Right lung (tissue), 5 donors: ENCODE results near the gene IL3. TPM values are rescaled to one million over a fixed set of nuclear protein-coding genes. Genes with fewer than 3 reads are reported as not detected.
"Not testable (repeated sequence)": the region's sequence is repeated elsewhere in the genome, so short reads cannot be mapped to it uniquely, and the experiment has no call there.

Experiments used
- DNase-seq, 2 donors: peaks; one replicate each; pipeline ENCODE4 v3.0.0-alpha.2; 2013
- polyA plus RNA-seq, 5 donors: library from polyadenylated mRNA; unstranded; fragments of 120-200 nt; gene quantifications; one replicate each; pipeline versions ENCODE4 v1.2.1 to v1.2.3, GENCODE V29; 2013; ENCODE audit warnings: inconsistent platforms in 1 of 5, low replicate concordance in 1 of 5; ENCODE audit not compliant: insufficient read length in 5 of 5, insufficient read depth in 1 of 5

The IL3 gene
- polyA plus RNA-seq, 5 donors, result not detected

- no peak for DNase-seq
Measured at GRCh38 chr5:132094393-132095076, 34.1 kb downstream of the IL3 start.

GRCh38 chr5:132095077-132095410, 34.6 kb downstream of the IL3 start:
- no peak for DNase-seq

DNA sequence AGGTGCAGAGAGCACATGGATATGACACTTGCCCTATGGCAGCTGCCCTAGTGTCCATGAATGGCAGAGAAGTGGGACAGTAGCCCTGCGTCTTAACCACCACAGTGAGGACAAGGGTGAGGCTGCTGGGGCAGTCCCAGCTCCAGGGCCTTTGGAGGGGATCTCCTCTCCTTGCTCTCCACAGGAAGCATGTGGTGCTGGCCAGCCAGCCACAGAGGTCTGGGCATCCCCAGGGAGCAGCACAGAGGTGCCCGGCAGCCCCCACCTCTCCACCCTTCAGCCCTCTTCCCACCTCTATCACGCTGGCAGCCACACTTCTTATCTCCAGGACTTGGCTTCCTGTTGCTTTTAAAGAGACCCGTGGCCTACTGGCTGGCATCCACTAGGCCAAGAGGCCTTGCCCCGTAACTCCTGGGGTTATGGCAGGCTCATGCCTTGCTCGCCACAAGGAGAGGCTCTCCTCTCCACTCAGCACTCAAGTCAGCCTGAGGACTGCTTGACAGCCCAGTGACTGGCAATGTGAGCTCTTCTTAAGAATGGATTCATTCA, 35.0 kb downstream of the IL3 start:
- DNase-seq, result no peak

DNA sequence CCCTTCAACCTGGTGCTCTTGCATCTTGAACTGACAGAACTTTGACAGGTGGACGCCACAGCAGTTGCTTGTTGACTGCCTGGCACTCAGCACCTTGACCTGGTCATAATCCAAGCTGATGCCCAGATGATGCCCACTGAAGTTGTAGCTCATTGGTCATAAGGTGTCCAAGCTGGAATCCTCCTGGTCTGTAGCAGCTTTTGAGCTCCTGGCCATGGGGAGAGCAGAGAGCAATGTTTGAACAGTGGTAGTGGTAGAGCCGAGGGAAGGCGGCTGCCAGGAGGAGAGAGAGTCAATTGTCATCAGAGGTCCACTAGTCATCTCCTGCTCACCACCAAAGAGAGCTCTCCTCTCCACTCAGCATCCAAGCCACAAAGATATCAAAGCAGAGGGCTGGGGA, 36.4 kb downstream of the IL3 start:
- DNase-seq, result no peak

GRCh38 chr5:132098151-132098594, 37.7 kb downstream of the IL3 start:
- no peak for DNase-seq

DNA sequence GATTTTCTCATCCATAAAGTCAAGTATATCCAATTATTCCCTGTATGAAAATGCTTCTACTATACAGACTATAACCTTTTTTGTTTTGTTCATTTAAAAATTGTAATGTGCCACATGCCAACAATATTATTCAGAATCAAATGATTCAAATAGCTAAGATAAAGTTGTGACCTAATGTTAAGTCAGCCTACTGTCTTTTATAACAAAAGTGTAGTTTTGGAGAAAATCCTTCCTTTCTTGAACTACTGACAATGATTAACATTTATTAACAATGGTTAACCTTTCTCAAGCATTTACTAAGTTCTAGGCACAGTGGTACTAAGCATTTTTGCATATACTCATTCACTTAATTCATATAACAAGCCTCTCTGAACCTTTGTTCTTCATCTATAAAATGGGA, 38.2 kb downstream of the IL3 start:
- no peak for DNase-seq

DNA sequence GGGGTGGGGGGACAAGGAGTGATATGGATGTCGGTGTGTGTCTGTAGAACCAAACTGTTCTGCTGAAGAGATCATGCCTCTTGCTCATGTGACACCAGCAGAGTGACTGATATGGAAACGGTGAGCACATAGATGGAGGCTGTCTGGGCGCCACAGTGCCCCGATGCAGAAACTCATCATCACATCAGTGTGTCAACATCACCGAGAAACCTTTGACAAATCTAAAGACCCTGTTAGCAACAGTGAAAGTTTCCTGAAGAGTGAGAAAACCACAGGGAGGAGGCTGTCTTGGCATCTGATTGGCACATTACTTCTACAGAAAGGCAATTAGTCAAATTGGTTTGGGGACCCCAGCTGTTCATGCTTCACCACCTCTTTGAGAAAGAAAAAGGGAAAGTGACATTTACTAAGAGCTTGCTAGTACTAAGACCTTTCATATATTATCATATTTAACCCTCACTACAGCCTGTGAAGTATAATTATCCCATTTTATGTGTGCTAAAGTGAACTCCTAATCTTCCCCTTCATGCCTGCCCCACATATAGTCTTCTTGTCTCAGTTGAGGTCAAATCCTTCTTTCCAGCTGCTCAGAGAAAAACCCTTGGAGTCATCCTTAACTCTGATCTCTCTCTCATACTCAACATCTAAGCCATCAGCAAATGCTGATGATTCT, 38.8 kb downstream of the IL3 start:
- no peak for DNase-seq

DNA sequence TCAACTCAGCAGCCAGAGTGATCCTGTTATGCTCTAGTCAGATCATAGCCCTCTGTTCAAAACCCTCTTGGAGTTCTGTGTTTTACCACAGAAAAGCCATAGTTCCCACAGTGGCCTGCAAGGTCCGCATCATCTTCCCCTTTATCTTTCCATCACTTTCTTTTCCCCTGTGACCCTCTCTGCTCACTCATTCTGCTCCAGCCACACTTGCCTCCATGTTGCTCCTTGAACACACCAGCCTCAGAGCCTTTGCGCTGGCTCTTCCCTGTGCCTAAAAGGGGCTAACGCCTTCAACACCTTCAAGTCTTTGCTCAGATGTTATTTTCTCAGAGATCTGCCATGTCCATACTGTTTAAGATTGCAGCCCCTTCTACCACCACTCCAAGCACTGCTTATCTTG, 39.5 kb downstream of the IL3 start:
- no peak for DNase-seq

GRCh38 chr5:132100672-132101261, 40.3 kb downstream of the IL3 start:
- no peak for DNase-seq

- DNase-seq, result no peak
Measured at GRCh38 chr5:132101385-132101880, 41.0 kb downstream of the IL3 start.

- no peak for DNase-seq
Measured at GRCh38 chr5:132102101-132102701, 41.7 kb downstream of the IL3 start.

GRCh38 chr5:132102944-132103331, 42.5 kb downstream of the IL3 start:
- no peak for DNase-seq

DNA sequence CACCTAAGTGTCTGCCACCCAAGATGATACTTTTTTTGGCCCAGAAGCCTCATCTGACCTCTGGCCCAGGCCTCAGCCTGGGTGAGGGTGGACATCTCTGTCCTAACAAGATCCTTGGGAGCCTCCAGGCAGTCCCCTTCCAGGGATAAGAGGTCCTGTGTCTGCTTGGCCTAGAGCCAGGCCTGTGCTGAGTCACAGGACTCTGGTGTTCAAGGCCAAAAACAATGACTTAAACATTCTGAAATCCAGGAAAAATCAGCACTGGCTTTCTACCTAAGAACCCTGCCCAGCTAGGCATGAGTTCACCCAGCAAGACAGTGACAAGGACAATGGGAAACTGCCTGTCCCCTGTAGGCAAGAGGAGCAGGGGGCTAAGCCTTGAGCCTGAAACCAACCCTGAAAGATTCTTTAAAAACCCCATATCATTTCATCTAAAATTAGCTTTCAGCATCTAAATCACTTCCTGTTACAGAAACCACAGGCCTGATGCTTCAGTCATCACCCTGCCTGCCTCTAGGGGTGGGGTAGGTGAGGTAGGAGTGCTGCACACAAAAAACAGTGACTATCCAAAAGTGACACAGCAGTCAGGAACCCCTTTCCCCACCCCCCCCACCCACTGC, 43.0 kb downstream of the IL3 start:
- peak; percentile 28 to 31 for DNase-seq

- no peak for DNase-seq
Measured at GRCh38 chr5:132103969-132104391, 43.5 kb downstream of the IL3 start.

DNA sequence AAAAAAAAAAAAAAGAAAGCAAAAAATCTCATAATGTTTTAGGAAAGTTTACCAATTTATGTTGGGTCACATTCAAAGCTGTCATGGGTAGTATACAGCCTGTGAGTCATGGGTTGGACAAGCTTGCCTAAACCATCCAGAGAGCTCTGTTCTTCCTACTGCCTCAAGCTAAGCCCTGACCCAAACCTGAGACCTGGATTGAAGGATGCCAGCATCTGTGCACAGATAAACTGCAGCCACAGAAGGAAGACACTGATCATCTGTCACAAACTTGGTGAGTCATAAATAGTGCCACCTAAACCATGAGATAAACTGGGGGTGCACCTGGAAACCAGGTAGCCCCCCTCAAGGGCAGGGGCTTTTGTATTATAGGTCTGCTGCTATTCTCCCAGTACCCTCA, 44.1 kb downstream of the IL3 start:
- DNase-seq, result no peak

DNA sequence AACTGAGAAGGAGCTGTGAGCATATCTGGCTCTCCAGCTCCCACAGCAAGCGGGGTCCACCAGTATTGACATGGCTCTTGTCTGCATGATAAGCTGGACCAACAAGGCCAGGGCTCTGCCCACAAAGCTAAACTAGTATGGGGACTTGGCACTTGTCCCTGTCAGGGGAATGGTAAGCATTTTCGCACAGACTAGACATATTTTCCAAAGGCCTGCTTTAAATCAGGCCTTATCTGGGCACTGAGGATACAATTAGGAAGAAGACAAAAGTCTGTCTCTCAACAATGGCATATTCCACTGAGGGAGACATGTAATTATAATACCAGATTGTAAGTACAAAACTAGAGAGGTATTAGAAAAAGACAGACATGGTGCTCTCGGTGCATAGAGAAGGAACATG, 45.2 kb downstream of the IL3 start:
- no peak for DNase-seq

GRCh38 chr5:132108495-132108894, 48.0 kb downstream of the IL3 start:
- not testable (repeated sequence) for DNase-seq

GRCh38 chr5:132108957-132109356, 48.5 kb downstream of the IL3 start:
- DNase-seq, result not testable (repeated sequence)

DNA sequence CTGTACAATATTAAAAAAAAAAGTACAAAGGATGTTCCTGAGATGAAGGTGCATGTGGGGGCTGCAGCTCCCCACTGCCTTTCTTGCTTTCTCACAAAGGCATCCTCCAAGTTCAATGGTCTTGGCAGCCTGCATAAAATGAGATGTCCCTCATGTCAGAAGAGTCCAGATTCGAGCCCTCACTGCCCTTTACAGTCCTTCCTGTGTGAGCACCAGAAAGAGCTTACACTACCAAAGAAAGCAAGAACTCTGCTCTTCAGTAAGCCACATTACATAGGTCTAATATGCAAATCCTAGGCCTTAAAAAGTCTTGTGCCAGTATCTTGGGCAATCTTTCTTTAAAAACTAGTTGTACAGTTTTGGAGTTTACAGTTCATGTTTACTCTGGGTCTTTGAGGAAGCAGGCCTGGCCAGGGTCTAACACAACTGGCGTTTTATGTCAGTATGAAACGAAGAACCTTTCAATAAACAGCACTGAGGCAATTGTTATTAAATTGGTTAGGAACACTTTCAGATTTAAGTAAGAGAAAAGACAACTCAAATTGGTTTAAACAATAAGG, 49.1 kb downstream of the IL3 start:
- DNase-seq, result no peak

- no peak for DNase-seq
Measured at GRCh38 chr5:132110195-132110594, 49.7 kb downstream of the IL3 start.

- DNase-seq, result no peak
Measured at GRCh38 chr5:132110930-132111329, 50.5 kb downstream of the IL3 start.

DNA sequence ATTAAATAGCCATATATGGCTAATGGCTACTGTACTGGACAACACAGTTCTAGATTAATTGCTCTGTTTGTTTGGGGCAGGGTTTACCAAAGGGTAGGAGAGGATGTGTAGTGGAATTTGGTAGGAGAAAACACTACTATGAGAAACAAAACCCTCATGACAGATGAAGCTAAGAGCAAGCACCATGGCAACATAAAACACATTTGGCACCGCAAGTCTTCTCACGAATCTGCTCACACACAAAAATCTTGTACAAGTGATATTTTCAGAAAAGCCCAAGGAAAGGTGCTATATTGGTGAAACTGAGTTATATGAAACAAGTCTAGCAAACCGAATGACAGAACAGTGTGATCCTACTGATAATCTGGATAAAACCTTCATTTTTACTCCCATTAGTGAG, 51.7 kb downstream of the IL3 start:
- no peak for DNase-seq
